GM18519 (cell line): ENCODE data around the gene VAMP4.

Source experiments
- ATAC-seq: cut with Tn5 transposase; IDR thresholded peaks from one replicate; pipeline ENCODE4 v1.9.1; 2021; ENCODE audit warnings: mild to moderate bottlenecking, moderate library complexity; ENCODE audit not compliant: unreplicated experiment, low FRiP score

Gene VAMP4

DNA sequence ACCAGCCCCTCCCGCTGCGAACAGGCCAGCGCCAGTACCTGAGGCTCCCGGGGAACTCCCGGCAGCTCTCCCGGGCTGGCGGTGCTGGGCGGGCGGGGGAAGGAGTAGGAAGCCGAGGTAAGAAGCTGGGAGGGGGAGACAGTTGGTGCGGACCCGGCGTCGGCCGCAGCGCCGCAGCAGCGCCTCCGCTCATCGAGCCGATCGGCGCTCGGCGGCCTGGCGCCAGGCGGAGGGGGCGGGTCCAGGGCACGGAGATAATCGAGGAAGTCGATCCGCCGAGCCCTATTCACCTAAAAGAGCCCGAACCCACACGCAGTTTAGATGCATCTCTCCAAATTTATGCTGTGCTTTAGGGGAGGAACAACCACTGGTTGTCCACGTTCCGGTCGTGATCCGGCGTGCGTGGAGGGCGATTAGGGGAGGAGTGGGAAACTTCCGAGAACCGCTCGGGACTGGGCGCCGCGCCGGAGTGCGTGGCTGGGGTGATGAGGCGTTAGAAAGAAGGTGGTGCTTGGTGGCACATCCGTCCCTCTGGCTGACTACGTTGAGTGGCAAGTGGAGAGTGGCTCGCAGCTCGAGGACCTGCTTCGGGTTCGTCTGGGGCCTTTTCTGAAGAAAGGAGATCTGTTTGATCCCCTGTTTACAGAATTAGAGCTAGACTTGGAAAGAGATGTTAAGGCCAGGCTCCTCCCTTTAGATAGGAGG lies at the start of gene VAMP4:
Gene VAMP4, minus strand, starts transcription at position 194 of the 705 bp plus-strand sequence. CDS start 3,651 bp downstream, outside the sequence.
- ATAC-seq: peak; percentile 72

- ATAC-seq: no peak
Measured at GRCh38 chr1:171790318-171790717, 48.5 kb upstream of the VAMP4 start.

DNA sequence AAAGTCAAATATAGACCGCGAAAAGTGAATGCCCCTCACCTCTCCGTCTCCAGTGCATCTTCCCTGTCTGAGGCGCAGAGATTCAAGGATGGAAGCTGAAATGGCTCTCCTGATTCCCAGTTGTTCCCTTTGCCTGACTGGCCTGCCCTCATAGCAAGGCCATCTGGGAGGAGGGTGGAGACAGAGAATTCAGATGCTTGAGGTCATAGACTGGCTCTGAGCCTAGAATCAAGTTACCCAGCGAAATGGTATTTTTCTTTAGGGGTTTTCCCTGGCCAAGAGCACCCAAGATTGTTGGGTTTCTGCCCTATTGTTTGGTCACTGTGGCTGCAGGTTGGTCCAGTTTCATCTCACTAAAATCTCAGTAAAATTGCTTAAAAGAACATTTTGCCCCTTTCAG lies 46.8 kb upstream of the VAMP4 start:
- ATAC-seq: no peak

DNA sequence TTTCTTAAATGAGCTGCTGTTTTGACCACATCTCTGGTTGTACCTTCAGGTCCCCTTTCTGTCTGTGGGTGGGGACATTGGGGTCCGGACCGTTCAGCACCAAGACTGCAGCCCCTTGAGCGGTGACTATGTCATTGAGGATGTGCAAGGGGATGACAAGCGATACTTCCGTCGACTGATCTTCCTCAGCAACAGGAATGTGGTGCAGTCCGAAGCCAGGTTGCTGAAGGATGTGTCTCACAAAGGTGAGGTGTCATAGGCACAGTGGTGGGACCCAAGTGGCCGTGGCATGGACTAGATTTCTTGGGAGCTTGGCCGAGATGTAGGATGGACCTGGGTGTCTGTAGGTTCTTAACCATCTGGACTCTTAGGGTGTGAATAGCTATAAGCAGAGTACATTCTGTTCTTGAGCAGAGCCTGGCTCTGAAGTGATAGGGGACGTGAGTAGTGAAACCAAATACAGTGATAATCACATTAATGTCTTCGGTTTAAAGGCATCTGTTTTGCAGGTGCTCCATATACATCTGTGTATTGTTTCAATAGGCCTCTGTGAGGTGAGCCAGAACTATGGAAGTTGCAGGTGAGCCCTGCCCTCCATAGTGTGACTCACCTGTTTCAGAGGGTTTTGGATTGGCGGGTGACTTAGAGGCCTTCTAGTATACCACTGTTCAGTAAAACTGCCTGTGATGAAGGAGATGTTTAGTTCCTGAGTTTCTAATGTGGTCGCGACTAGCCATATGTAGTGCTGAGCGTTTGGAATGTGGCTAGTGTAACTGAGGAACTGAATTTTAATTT lies 46.0 kb upstream of the VAMP4 start:
- ATAC-seq: no peak

- no peak for ATAC-seq
Measured at GRCh38 chr1:171786534-171786933, 44.7 kb upstream of the VAMP4 start.

- no peak for ATAC-seq
Measured at GRCh38 chr1:171785766-171786165, 43.9 kb upstream of the VAMP4 start.

- peak; percentile 26 for ATAC-seq
Measured at GRCh38 chr1:171784784-171785183, 42.9 kb upstream of the VAMP4 start.

DNA sequence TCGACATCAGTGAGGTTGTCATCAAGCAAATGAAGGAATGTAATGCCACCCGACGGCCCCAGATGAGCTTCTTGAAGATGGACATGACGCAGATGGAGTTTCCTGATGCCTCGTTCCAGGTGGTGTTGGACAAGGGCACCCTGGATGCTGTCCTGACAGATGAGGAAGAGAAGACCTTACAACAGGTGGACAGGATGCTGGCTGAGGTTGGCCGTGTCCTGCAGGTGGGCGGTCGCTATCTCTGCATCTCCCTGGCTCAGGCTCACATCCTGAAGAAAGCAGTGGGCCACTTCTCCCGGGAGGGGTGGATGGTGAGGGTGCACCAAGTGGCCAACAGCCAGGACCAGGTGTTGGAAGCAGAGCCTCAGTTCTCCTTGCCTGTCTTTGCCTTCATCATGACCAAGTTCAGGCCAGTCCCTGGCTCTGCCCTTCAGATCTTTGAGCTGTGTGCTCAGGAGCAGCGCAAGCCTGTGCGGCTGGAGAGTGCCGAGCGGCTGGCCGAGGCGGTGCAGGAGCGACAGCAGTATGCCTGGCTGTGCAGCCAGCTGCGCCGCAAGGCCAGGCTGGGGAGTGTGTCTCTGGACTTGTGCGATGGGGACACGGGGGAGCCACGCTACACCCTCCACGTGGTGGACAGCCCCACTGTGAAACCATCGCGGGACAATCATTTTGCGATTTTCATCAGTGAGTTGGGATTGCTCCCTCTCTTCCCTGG lies 42.1 kb upstream of the VAMP4 start:
- ATAC-seq: no peak

GRCh38 chr1:171781176-171781875 lies 39.5 kb upstream of the VAMP4 start, which contains the start of gene METTL13:
METTL13 (plus strand) TSS chr1:171781660; CDS start chr1:171781968, 308 bp downstream.
- ATAC-seq: peak; percentile 90

DNA sequence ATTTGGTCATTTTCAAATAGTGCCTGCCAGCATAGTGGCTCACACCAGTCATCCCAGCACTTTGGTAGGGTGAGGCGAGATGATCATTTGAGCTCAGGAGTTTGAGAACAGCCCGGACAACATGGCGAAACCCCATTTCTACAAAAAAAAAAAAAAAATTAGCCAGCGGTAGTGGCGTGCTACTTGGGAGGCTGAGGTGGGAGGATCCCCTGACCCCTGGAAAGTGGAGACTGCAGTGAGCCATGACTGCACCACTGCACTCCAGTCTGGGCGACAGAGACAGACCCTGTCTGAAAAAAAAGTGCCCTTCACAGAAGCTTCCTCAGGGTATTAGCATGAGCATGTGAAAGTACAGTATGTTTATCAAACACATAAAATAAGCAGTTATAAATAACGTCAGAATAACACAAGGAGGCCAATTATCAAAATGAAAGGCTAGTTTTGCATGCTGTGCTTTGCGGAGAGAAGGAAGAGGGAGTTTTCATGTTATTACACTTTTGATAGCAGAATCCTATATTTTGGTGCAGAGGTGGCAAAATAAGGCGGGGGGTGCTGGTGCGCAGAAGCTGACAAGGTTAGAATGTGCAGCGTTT lies 38.8 kb upstream of the VAMP4 start:
- ATAC-seq: no peak

GRCh38 chr1:171772312-171772711 lies 30.4 kb upstream of the VAMP4 start:
- ATAC-seq: no peak

GRCh38 chr1:171769754-171770153 lies 27.9 kb upstream of the VAMP4 start:
- ATAC-seq: no peak

DNA sequence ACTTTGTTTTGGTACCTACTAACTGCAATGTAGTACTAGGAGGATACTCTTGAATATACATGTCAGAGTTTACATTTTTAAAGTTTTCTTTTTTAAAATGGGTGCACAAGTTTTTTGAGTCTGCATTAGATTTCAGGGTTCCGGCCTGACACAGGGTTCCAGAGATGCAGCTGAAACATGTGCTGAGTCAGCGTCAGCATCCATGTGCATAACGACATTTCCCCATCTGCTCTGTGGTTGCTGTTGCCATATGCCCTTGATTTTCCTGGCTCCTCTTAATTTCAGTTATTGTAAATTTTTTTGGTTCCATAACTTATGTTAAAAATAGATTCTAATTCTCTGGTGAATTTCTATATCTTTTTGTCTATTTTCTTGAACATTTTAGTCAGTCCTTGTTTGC lies 27.3 kb upstream of the VAMP4 start:
- ATAC-seq: no peak

DNA sequence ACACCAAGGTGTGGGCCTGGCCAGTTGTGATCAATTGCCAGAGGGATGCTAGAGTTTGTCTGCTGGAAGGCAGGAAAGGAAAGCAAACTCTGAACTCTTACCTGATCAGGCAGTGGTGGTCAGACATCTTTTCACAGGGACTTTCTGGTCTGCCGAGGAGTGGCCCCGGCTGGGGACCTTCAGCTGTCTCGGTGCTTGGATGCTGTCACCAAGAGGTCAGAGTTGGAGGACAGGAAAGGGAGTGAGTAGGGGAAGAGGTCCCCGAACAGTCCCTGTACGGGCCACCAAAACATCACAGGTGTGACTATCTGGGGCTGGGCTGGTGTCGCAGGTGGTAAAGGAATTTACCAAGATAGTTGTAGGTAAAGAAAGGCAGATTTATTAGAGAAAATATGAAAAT lies 21.9 kb upstream of the VAMP4 start:
- no peak for ATAC-seq

DNA sequence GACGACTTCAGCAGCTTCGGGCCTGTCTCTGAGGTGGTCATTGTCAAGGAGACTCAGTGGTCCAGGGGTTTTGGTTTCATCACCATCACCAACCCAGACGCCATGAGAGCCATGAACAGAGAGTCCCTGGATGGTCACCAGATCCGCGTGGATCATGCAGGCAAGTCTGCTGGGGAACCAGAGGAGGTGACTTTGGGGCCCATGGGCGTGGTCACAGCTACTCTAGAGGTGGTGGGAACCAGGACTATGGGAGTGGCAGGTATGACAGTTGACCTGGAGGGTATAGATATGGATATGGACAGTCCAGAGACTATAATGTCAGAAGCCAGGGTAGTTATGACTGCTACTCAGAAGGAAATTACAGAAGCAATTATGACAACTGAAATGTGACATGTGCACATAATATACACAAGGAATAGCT lies 20.3 kb upstream of the VAMP4 start:
- ATAC-seq: no peak

DNA sequence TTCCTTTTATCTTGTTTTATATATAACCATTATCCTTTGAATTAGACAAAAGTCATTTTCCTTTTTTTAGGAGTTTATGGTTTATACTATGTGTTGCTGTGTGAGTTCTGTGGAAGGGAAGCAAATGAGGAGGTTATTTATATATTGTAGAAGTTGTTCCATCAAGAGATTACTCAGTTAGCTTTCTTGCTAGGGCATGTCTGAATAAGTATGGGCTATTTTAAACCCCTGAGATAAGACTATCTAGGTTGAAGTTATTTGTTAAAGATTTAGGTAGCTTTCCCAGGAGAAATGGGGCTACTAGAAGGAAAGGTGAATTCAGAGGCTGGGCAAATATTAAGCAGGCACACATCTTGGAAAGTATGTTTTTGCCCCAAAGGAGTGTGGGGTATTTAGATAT lies 16.1 kb upstream of the VAMP4 start:
- ATAC-seq: no peak

DNA sequence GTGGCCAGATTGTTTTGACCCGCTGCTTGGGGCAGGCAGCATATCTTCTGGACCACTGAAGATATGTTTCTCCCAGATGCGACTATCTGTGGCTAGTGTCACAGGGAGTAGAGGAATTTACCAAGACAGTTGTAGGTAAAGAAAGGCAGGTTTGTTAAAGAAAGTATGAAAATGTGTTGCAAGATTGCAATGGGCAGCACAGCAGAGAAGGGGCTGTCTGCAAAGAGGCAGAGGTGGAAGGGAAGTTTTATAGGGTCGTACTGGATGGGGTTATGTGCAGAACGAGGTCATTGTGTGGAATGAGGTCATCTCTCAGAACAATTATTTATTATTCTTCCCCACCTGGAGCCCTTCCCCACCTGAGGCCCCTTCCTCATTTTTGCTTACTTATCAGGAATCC lies 15.0 kb upstream of the VAMP4 start:
- no peak for ATAC-seq

- ATAC-seq: no peak
Measured at GRCh38 chr1:171754971-171755370, 13.1 kb upstream of the VAMP4 start.

- no peak for ATAC-seq
Measured at GRCh38 chr1:171754353-171754705, 12.5 kb upstream of the VAMP4 start.

GRCh38 chr1:171753685-171754352 lies 12.0 kb upstream of the VAMP4 start:
- ATAC-seq: no peak
